ENCODE data around the gene ADISSP. TPM values are rescaled to one million over a fixed set of nuclear protein-coding genes. Genes with fewer than 3 reads are reported as not detected.
A peak's percentile ranks its signal among the peaks of the same experiment; 100 is the strongest.

The ADISSP gene
- polyA plus RNA-seq, 3 donors = 59.6 to 78.5 (median 68.5) TPM

DNA sequence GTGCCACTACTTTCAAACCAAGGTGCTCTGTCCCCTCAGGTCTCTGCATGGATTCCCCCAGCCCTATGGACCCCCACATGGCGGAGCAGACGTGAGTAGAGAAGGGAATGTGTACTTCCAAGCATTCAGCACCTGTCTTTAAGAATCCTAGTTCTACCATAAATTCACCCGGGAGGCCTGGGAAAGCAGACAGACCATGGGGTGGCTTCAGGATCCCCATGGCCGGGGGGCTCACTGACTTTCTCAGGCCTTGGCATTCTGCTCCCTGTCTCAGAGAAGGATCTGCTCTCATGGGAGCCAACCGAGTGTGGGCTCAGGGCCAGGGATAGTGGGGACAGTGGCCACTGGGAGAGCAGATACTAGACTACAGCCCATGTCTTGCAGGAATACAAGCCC is 30.8 kb upstream of the ADISSP start:
- Histone ChIP-seq H3K9ac (ENCODE audit: insufficient read depth, low read length, poor library complexity, severe bottlenecking) (no peak overlapping the region), H3K27ac (ENCODE audit: low read depth in 1 of 2, low read length in 2 of 2) (no peak overlapping the region), H3K79me2 (ENCODE audit: insufficient read depth, low read length) (peaks cover 45% of the 10 kb centered on the region), H3K9me3 (replicated peaks in 1 of 2; ENCODE audit: control insufficient read depth in 1 of 2, insufficient read depth in 1 of 2, low read length in 2 of 2) (no peaks in the 10 kb centered on the region), H3K4me2 (replicated peaks; ENCODE audit: extremely low read depth, low read length, poor library complexity, severe bottlenecking) (no peak overlapping the region), H3K4me1 (ENCODE audit: control insufficient read depth in 1 of 2, insufficient read depth in 2 of 2, low read length in 2 of 2) (peaks cover 40 to 60% of the 10 kb centered on the region in 2 donors), H3K27me3 (ENCODE audit: control insufficient read depth in 2 of 2, insufficient read depth in 2 of 2, low read length in 2 of 2) (no peaks in the 10 kb centered on the region), H2AFZ (ENCODE audit: insufficient read depth, low read depth, low read length, poor library complexity, severe bottlenecking) (no peak overlapping the region), H3K36me3 (replicated peaks in 1 of 2; ENCODE audit: control insufficient read depth in 1 of 2, insufficient read depth in 2 of 2, low read length in 2 of 2) (peaks cover 10 to 44% of the 10 kb centered on the region in 2 donors), H4K20me1 (ENCODE audit: insufficient read depth, low read length) (peaks cover 5% of the 10 kb centered on the region), H3K4me3 (replicated peaks in 1 of 3; ENCODE audit: low read depth in 2 of 3, low read length in 3 of 3) (no peak overlapping the region)
- DNase-seq = no peak
- intact Hi-C loops (cut with micrococcal nuclease) = no loop called here
- Mint-ChIP-seq H3K4me1 (peaks cover 49% of the 10 kb centered on the region), H3K27me3 (ENCODE audit: low read depth in 3 of 3) (peaks cover 0 to 6% (median 0%) of the 10 kb centered on the region in 3 donors), H3K36me3 (peaks cover 24 to 36% of the 10 kb centered on the region in 2 donors), H3K9me3 (no peaks in the 10 kb centered on the region), H3K4me3 (no peak overlapping the region), H3K27ac (peak overlapping the region in 2 of 7 donors; percentile 55 to 72)
- TF ChIP-seq, protein P1, sequence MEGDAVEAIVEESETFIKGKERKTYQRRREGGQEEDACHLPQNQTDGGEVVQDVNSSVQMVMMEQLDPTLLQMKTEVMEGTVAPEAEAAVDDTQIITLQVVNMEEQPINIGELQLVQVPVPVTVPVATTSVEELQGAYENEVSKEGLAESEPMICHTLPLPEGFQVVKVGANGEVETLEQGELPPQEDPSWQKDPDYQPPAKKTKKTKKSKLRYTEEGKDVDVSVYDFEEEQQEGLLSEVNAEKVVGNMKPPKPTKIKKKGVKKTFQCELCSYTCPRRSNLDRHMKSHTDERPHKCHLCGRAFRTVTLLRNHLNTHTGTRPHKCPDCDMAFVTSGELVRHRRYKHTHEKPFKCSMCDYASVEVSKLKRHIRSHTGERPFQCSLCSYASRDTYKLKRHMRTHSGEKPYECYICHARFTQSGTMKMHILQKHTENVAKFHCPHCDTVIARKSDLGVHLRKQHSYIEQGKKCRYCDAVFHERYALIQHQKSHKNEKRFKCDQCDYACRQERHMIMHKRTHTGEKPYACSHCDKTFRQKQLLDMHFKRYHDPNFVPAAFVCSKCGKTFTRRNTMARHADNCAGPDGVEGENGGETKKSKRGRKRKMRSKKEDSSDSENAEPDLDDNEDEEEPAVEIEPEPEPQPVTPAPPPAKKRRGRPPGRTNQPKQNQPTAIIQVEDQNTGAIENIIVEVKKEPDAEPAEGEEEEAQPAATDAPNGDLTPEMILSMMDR (IDR thresholded peaks at IDR 0.05) = no peak
- 100% methylated on average over 2 of the region's 5 CpGs for WGBS (ENCODE audit: insufficient coverage)

DNA sequence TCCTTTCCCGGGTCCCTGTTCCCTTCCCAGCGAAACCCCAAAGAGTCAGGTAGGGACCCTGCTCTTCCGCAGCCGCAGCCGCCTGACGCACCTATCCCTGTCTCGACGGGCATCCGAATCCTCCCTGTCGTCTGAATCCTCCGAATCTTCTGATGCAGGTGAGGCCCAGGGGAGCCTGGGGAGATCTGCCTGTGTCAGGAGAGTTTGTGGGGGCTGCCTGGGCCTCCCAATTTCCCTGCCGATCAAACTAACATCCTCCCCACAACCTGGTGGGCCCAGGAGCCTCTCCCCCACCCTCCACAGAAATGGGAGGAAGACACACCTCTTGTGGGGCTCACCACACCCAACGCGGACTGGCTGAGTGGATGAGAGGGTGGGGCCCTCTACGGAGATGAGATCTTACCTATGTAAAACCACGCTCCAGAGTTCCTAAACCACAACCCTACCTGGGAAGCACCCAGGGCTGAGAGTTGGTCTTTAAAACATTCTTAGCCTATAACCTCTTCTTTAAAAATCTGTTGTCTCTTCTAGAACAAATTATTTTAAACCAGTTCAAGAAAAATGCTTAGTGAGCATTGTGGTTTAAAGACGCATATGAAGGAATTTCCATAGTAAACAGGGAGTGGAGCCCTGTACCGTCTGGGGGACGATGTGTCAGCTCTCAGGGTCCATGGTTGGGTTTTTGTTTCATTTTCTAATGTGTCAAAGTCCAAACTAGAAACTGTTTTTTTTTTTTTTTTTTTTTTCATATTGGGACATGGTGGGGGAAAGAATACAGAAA is 30.2 kb upstream of the ADISSP start:
- Histone ChIP-seq H3K79me2 (ENCODE audit: insufficient read depth, low read length) (peaks cover 45% of the 10 kb centered on the region), H3K36me3 (replicated peaks in 1 of 2; ENCODE audit: control insufficient read depth in 1 of 2, insufficient read depth in 2 of 2, low read length in 2 of 2) (peaks cover 10 to 38% of the 10 kb centered on the region in 2 donors), H3K9me3 (replicated peaks in 1 of 2; ENCODE audit: control insufficient read depth in 1 of 2, insufficient read depth in 1 of 2, low read length in 2 of 2) (no peaks in the 10 kb centered on the region), H3K4me1 (ENCODE audit: control insufficient read depth in 1 of 2, insufficient read depth in 2 of 2, low read length in 2 of 2) (peaks cover 34 to 54% of the 10 kb centered on the region in 2 donors), H3K4me2 (replicated peaks; ENCODE audit: extremely low read depth, low read length, poor library complexity, severe bottlenecking) (peak overlapping the region; percentile 90), H3K27ac (ENCODE audit: low read depth in 1 of 2, low read length in 2 of 2) (no peak overlapping the region), H2AFZ (ENCODE audit: insufficient read depth, low read depth, low read length, poor library complexity, severe bottlenecking) (no peak overlapping the region), H3K9ac (ENCODE audit: insufficient read depth, low read length, poor library complexity, severe bottlenecking) (no peak overlapping the region), H3K4me3 (replicated peaks in 1 of 3; ENCODE audit: low read depth in 2 of 3, low read length in 3 of 3) (no peak overlapping the region), H4K20me1 (ENCODE audit: insufficient read depth, low read length) (peaks cover 5% of the 10 kb centered on the region), H3K27me3 (ENCODE audit: control insufficient read depth in 2 of 2, insufficient read depth in 2 of 2, low read length in 2 of 2) (no peaks in the 10 kb centered on the region)
- Mint-ChIP-seq H3K4me1 (peaks cover 43% of the 10 kb centered on the region), H3K27ac (peak overlapping the region in 3 of 7 donors; percentile 58 to 74 (median 72)), H3K27me3 (ENCODE audit: low read depth in 3 of 3) (peaks cover 0 to 6% (median 0%) of the 10 kb centered on the region in 3 donors), H3K36me3 (peaks cover 20 to 33% of the 10 kb centered on the region in 2 donors), H3K4me3 (peak overlapping the region in 1 of 2 donors; percentile 73), H3K9me3 (no peaks in the 10 kb centered on the region)
- peak in 1 of 3 donors; percentile 13 for DNase-seq
- TF ChIP-seq, protein P1 (IDR thresholded peaks at IDR 0.05) = no peak
- intact Hi-C loops (cut with micrococcal nuclease) = no loop called here
- 90% methylated on average over 7 of the region's 19 CpGs for WGBS (ENCODE audit: insufficient coverage)

Measured in CD14-positive monocyte (primary cell).